K562 (cell line): Measurements from ENCODE around the gene ANKRD44. TPM values are rescaled to one million over a fixed set of nuclear protein-coding genes. Genes with fewer than 3 reads are reported as not detected.

ENCODE experiments used
- ATAC-seq: fragments of 200-7000 bp; cut with Tn5 transposase; 3 replicates; pipeline ENCODE4 v1.9.1; 2020; ENCODE audit warnings: moderate library complexity
- BruUV-seq: library from RNA; stranded (reverse); fragments of 400-500 nt; replicated peaks from 2 replicates; lab custom pipeline; 2021; lab: Mats Ljungman, UMichigan
- CTCF ChIA-PET: fragments of 300-600 bp; formaldehyde crosslinking; extraction: SDS; loops from one replicate; lab custom pipeline; 2021; ENCODE audit warnings: low intra/inter-chr PET ratio; lab: Yijun Ruan, JAX
- POLR2A ChIA-PET: fragments of 300-600, 350-650 bp; sonication (Branson Sonifier 250); formaldehyde crosslinking; extraction: SDS; loops from one replicate; lab custom pipeline; 2021; ENCODE audit warnings: antibody characterized with exemption, inconsistent platforms; lab: Yijun Ruan, JAX
- DNase-seq, 4 experiments: peaks; one replicate each; pipeline versions ENCODE4 v3.0.0 to v3.0.0-alpha.2; 2011 to 2018; ENCODE audit warnings: low spot score in 3 of 4, mixed read lengths in 3 of 4; ENCODE audit errors: extremely low read depth in 1 of 4
- FAIRE-seq: peaks from 2 replicates; lab custom pipeline; 2011; peaks lifted over from hg19 to GRCh38; lab: Jason Lieb, UNC
- H2AFZ ChIP-seq: 2 replicates; pipeline ENCODE4 v1.6.0; 2011; ENCODE audit warnings: low read depth, low read length, control low read depth, inconsistent platforms
- H3K27ac ChIP-seq: fragments of 200-600 bp; 3 replicates; pipeline ENCODE4 v1.8.0; 2011; ENCODE audit warnings: low read depth, mild to moderate bottlenecking, control low read depth, inconsistent platforms, low read length, moderate library complexity, mixed read lengths; ENCODE audit errors: extremely low read depth
- H3K27me3 ChIP-seq, 2 experiments: fragments of 300-600 bp in 1 of 2; 2 replicates in 1 of 2; 3 replicates in 1 of 2; pipeline versions ENCODE4 v1.6.0 to v1.8.0; 2011; ENCODE audit warnings: inconsistent platforms in 2 of 2, low read length in 2 of 2, mild to moderate bottlenecking in 1 of 2, mixed read lengths in 1 of 2, moderate library complexity in 1 of 2; ENCODE audit not compliant: control insufficient read depth in 2 of 2, insufficient read depth in 2 of 2
- H3K36me3 ChIP-seq: fragments of 300-600 bp; 3 replicates; pipeline ENCODE4 v1.8.0; 2011; ENCODE audit warnings: mild to moderate bottlenecking, low read length, inconsistent platforms; ENCODE audit not compliant: control insufficient read depth, insufficient read depth
- H3K4me1 ChIP-seq, 2 experiments: fragments of 200-600 bp in 1 of 2; replicated peaks in 1 of 2; 2 replicates in 1 of 2; 3 replicates in 1 of 2; pipeline versions ENCODE4 v1.5.1 to v1.8.0; 2011; ENCODE audit warnings: inconsistent platforms in 2 of 2, low read length in 2 of 2, mild to moderate bottlenecking in 1 of 2, mixed read lengths in 1 of 2, moderate library complexity in 1 of 2; ENCODE audit not compliant: control insufficient read depth in 2 of 2, insufficient read depth in 2 of 2
- H3K4me2 ChIP-seq: 2 replicates; pipeline ENCODE4 v1.6.1; 2011; ENCODE audit warnings: low read length, control low read depth, inconsistent platforms, mixed read lengths; ENCODE audit not compliant: insufficient read depth
- H3K4me3 ChIP-seq: fragments of 200-600 bp; sonication (generic), shearing (Covaris generic); 2 replicates; pipeline ENCODE4 v1.5.1; 2016; ENCODE audit warnings: control low read depth, inconsistent platforms
- H3K79me2 ChIP-seq: fragments of 200-600 bp; 3 replicates; pipeline ENCODE4 v1.8.0; 2011; ENCODE audit warnings: low read length, inconsistent platforms; ENCODE audit not compliant: control insufficient read depth, insufficient read depth
- H3K9ac ChIP-seq, 2 experiments: 2 replicates each; pipeline versions ENCODE4 v1.6.0 to v1.6.1; 2011; ENCODE audit warnings: low read depth in 2 of 2, low read length in 2 of 2, control low read depth in 1 of 2, inconsistent platforms in 1 of 2, mild to moderate bottlenecking in 1 of 2, mixed read lengths in 1 of 2; ENCODE audit not compliant: insufficient read depth in 1 of 2
- H3K9me1 ChIP-seq: one replicate; pipeline ENCODE4 v1.6.0; 2011; ENCODE audit warnings: inconsistent platforms, mild to moderate bottlenecking, low read length, moderate library complexity; ENCODE audit not compliant: control insufficient read depth, insufficient read depth
- H3K9me3 ChIP-seq: replicated peaks from 2 replicates; pipeline ENCODE4 v1.5.1; 2011; ENCODE audit warnings: low read depth, low read length, inconsistent platforms; ENCODE audit not compliant: control insufficient read depth, insufficient read depth
- H4K20me1 ChIP-seq: replicated peaks from 2 replicates; pipeline ENCODE4 v1.6.1; 2011; ENCODE audit warnings: low read length, inconsistent platforms, mixed read lengths; ENCODE audit not compliant: control insufficient read depth, insufficient read depth
- BRCA1 ChIP-seq, 2 experiments: fragments of 450-650 bp in 1 of 2; sonication (generic) in 1 of 2; formaldehyde crosslinking in 1 of 2; IDR thresholded peaks; 2 replicates each; pipeline versions ENCODE4 v1.5.0 to v1.6.1; 2017 to 2020; ENCODE audit warnings: mild to moderate bottlenecking in 1 of 2, missing genetic modification reagents in 1 of 2
- CTBP1 ChIP-seq: fragments of 450-650 bp; IDR thresholded peaks from 2 replicates; pipeline ENCODE4 v1.6.1; 2016; ENCODE audit warnings: borderline replicate concordance
- ELF4 ChIP-seq: fragments of 450-650 bp; formaldehyde crosslinking; IDR thresholded peaks from 2 replicates; pipeline ENCODE4 v1.4.0; 2022; ENCODE audit warnings: missing genetic modification characterization
- MAFF ChIP-seq: IDR thresholded peaks from 2 replicates; pipeline ENCODE4 v1.6.1; 2012; ENCODE audit warnings: low read length, improper control_type of control experiment
- PHF20 ChIP-seq: fragments of 450-650 bp; IDR thresholded peaks from 2 replicates; pipeline ENCODE4 v1.6.1; 2018; ENCODE audit not compliant: partially characterized antibody
- PHF8 ChIP-seq: fragments of 200-600 bp; sonication (generic); IDR thresholded peaks from 2 replicates; pipeline ENCODE4 v1.6.1; 2012; ENCODE audit warnings: mixed run types, mild to moderate bottlenecking, inconsistent platforms, low read length, moderate library complexity, borderline replicate concordance
- PRMT5 ChIP-seq: sonication (generic); formaldehyde crosslinking; IDR thresholded peaks from 2 replicates; pipeline ENCODE4 v1.5.0; 2020; ENCODE audit warnings: missing genetic modification reagents
- PTRF ChIP-seq: fragments of 450-650 bp; IDR thresholded peaks from 2 replicates; pipeline ENCODE4 v1.6.1; 2016; ENCODE audit warnings: mild to moderate bottlenecking, missing genetic modification characterization, missing compliant biosample characterization
- RFX5 ChIP-seq: IDR thresholded peaks from 2 replicates; pipeline ENCODE4 v1.6.1; 2011; ENCODE audit warnings: low read depth, mild to moderate bottlenecking, improper control_type of control experiment, low read length
- SIRT6 ChIP-seq: IDR thresholded peaks from one replicate; pipeline ENCODE4 v1.6.1; 2012; ENCODE audit warnings: low read depth, mild to moderate bottlenecking, control low read depth, inconsistent platforms, low read length, moderate library complexity
- SMAD2 ChIP-seq: fragments of 150-350 bp; IDR thresholded peaks from 2 replicates; pipeline ENCODE4 v1.6.1; 2014; ENCODE audit warnings: low read depth, mild to moderate bottlenecking, low read length
- SMARCE1 ChIP-seq: fragments of 450-650 bp; IDR thresholded peaks from 2 replicates; pipeline ENCODE4 v1.7.1; 2016; ENCODE audit warnings: mild to moderate bottlenecking
- U2AF1 ChIP-seq: fragments of 200-400 bp; formaldehyde crosslinking; optimal IDR thresholded peaks from 2 replicates; pipeline ENCODE3; 2017; ENCODE audit warnings: mild to moderate bottlenecking, low read depth, low read length, moderate library complexity
- ZNF121 ChIP-seq: sonication (generic); formaldehyde crosslinking; conservative IDR thresholded peaks from 2 replicates; pipeline ENCODE4 v1.8.0; 2022; ENCODE audit warnings: missing genetic modification reagents
- ZNF212 ChIP-seq: fragments of 450-650 bp; formaldehyde crosslinking; IDR thresholded peaks from 2 replicates; pipeline ENCODE4 v1.4.0; 2020; ENCODE audit warnings: mild to moderate bottlenecking
- ZNF232 ChIP-seq: sonication (generic); formaldehyde crosslinking; IDR thresholded peaks from 2 replicates; pipeline ENCODE4 v1.8.0; 2022; ENCODE audit warnings: mild to moderate bottlenecking, missing genetic modification reagents
- ZNF436 ChIP-seq: fragments of 250-450, 450-650 bp; sonication (Bioruptor Pico); formaldehyde crosslinking; IDR thresholded peaks from 2 replicates; pipeline ENCODE4 v1.7.0; 2020; ENCODE audit warnings: mild to moderate bottlenecking
- ZNF766 ChIP-seq: fragments of 200-800 bp; sonication (Bioruptor generic); conservative IDR thresholded peaks from 2 replicates; pipeline ENCODE4 v1.6.1; 2016; ENCODE audit warnings: missing genetic modification characterization, missing compliant biosample characterization
- WGBS: fragments of 100-300 bp; shearing (Covaris generic); methylation state at CpG from one replicate; pipeline ENCODE4 v1.1.6; 2016; ENCODE audit warnings: low coverage, mixed read lengths; ENCODE audit not compliant: insufficient coverage; ENCODE audit errors: missing lambda C conversion rate; 5-methylcytosine and 5-hydroxymethylcytosine counted together
- in situ Hi-C: fragments of 300-500 bp; cut with MboI; formaldehyde crosslinking; loops from 4 replicates; pipeline ENCODE4 v1.15.0; 2018; ENCODE audit warnings: inconsistent platforms, mixed read lengths
- intact Hi-C: fragments of 100-400 bp; cut with micrococcal nuclease; formaldehyde crosslinking; loops from 2 replicates; pipeline ENCODE4 v1.14.2; 2022
- polyA plus RNA-seq, 8 experiments: library from polyadenylated mRNA; depleted of rRNA in 4 of 8; stranded (reverse) in 5 of 8; unstranded in 3 of 8; fragments of >200 nt; fragmentation: Nextera tagmentation in 2 of 8; fragmentation: Illumina TruSeq in 1 of 8; extraction: Ambion mirVana in 2 of 8; extraction: Trizol in 1 of 8; gene quantifications; 2 replicates each; pipeline versions ENCODE4 v1.2.1 to v1.2.3, GENCODE V29; 2011 to 2014; ENCODE audit warnings: inconsistent platforms in 1 of 8, missing spikeins in 1 of 8
- total RNA-seq, 7 experiments: library from RNA; depleted of rRNA in 6 of 7; stranded (reverse); fragments of >200 nt in 6 of 7; fragmentation: Illumina TruSeq in 2 of 7; extraction: Trizol in 2 of 7; gene quantifications; 2 replicates each; pipeline versions ENCODE4 v1.2.1 to v1.2.3, GENCODE V29; 2011 to 2021; ENCODE audit warnings: low replicate concordance in 1 of 7
- TF ChIP-seq, protein P1 (sequence below): sonication (generic); formaldehyde crosslinking; IDR thresholded peaks from 2 replicates; pipeline ENCODE4 v1.4.0; 2020; ENCODE audit warnings: mild to moderate bottlenecking, missing genetic modification reagents

The ANKRD44 gene
- total and polyA plus RNA-seq, 9 of the 15 experiments (the other 6 are each of a cell fraction or from before 2014, with no cell fraction given), result 0.03 to 0.64 (median 0.07) TPM; not detected in 3

DNA sequence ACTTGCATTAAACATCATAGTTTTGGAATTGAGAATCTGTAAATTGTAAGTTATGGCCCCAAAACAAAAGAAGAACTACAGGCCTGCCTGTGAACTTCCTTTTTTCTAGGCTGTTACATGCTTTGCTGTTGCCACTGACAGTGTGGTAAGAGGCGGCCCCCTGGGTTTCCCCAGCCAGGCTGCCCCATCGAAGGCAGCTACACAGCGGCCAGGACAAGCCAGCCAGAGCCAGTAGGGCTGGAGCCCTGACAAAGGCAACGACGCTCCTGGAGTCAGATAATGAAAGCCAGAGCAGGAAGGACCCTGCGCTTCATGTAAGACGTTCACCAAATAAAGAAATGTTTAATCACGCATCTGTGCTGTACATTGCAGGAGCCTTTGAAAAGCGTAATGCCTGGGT, 55.0 kb downstream of the ANKRD44 start:
- H4K20me1 ChIP-seq, result no peaks in the 10 kb centered on the region
- no peaks in the 10 kb centered on the region for H3K36me3 ChIP-seq
- no peak overlapping the region for H2AFZ ChIP-seq
- no peaks in the 10 kb centered on the region for H3K4me1 ChIP-seq
- no TSS peak for BruUV-seq
- FAIRE-seq (no peak), ATAC-seq (no peak), DNase-seq (no peak)
- CTCF ChIA-PET, result no interaction called here
- no peak for TF ChIP-seq CTBP1
- no peak for TF ChIP-seq ZNF121 (CRISPR knock-in tag)
- TF ChIP-seq ELF4, result no peak
- no peak for TF ChIP-seq PHF20
- no peak for TF ChIP-seq SIRT6
- no peak for TF ChIP-seq BRCA1 (IDR thresholded peaks at IDR 0.05)
- no peak for TF ChIP-seq BRCA1 (CRISPR knock-in tag; IDR thresholded peaks at IDR 0.05)
- no peak for TF ChIP-seq ZNF212 (CRISPR knock-in tag)
- no peak for TF ChIP-seq U2AF1
- TF ChIP-seq ZNF766 (CRISPR knock-in tag), result no peak
- TF ChIP-seq RFX5, result no peak
- no peak for TF ChIP-seq SMARCE1
- TF ChIP-seq PHF8, result no peak
- TF ChIP-seq, protein P1, sequence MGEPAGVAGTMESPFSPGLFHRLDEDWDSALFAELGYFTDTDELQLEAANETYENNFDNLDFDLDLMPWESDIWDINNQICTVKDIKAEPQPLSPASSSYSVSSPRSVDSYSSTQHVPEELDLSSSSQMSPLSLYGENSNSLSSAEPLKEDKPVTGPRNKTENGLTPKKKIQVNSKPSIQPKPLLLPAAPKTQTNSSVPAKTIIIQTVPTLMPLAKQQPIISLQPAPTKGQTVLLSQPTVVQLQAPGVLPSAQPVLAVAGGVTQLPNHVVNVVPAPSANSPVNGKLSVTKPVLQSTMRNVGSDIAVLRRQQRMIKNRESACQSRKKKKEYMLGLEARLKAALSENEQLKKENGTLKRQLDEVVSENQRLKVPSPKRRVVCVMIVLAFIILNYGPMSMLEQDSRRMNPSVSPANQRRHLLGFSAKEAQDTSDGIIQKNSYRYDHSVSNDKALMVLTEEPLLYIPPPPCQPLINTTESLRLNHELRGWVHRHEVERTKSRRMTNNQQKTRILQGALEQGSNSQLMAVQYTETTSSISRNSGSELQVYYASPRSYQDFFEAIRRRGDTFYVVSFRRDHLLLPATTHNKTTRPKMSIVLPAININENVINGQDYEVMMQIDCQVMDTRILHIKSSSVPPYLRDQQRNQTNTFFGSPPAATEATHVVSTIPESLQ, result no peak
- no peak for TF ChIP-seq ZNF436
- no peak for TF ChIP-seq PRMT5 (CRISPR knock-in tag)
- TF ChIP-seq SMAD2, result no peak
- TF ChIP-seq ZNF232 (CRISPR knock-in tag), result no peak
- TF ChIP-seq PTRF (tag), result no peak
- no peak for TF ChIP-seq MAFF
- H3K79me2 ChIP-seq, result no peaks in the 10 kb centered on the region
- H3K27ac ChIP-seq, result no peak overlapping the region
- 5% methylated on average over 6 of the region's 9 CpGs for WGBS
- H3K9me1 ChIP-seq, result no peaks in the 10 kb centered on the region
- POLR2A ChIA-PET, result interaction anchor here (0.6 kb wide), 1 partner anchor 40 kb away, joined by 3 read pairs; no protein-coding TSS in a partner anchor
- no peaks in the 10 kb centered on the region for H3K9me3 ChIP-seq
- in situ Hi-C loops (no loop called here), intact Hi-C loops (no loop called here)
- H3K4me3 ChIP-seq, result no peak overlapping the region
- H3K9ac ChIP-seq, result no peak overlapping the region
- no peak overlapping the region for H3K4me2 ChIP-seq
- H3K27me3 ChIP-seq, result peaks cover 0 to 5% of the 10 kb centered on the region in 2 experiments; a peak in 2 of 5 replicates
